C4-2B (cell line): Measurements from ENCODE around the gene CHRNA1.

Experiments
- H3K27ac ChIP-seq: fragments of 450-650 bp; 2 replicates; pipeline ENCODE4 v1.5.1; 2017
- CTCF ChIP-seq: fragments of 450-650 bp; conservative IDR thresholded peaks from 2 replicates; pipeline ENCODE4 v1.5.1; 2017; ENCODE audit warnings: mild to moderate bottlenecking
- ZFX ChIP-seq: fragments of 450-650 bp; IDR thresholded peaks from 2 replicates; pipeline ENCODE4 v1.6.1; 2017

Gene CHRNA1

DNA sequence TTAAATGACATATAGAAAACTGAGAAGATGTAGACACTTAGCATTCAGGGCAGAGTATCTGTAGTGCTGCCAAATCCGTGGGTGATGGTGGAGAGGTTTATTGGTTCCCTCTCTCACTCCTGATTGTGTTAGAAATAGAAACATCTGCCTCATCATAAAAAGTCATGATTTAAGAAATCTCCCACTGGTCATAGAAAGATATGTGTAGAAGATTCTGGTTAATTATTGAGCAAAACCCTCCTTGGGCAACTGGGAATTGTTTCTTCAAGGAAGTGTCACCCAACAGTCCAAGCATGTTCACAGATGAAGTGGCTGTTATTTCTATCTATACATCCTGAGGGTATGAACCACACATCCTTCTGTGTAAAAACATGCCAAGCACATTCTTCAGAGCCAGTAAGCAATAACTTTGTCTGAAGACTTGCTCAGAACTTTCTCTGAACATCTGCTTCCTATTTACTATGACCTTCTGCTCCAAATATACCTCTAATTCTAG is 33.6 kb upstream of the CHRNA1 start:
- H3K27ac ChIP-seq: no peak overlapping the region
- no peak for TF ChIP-seq ZFX
- no peak for TF ChIP-seq CTCF

GRCh38 chr2:174796319-174796771 is 32.1 kb upstream of the CHRNA1 start:
- no peak overlapping the region for H3K27ac ChIP-seq
- no peak for TF ChIP-seq ZFX
- no peak for TF ChIP-seq CTCF

DNA sequence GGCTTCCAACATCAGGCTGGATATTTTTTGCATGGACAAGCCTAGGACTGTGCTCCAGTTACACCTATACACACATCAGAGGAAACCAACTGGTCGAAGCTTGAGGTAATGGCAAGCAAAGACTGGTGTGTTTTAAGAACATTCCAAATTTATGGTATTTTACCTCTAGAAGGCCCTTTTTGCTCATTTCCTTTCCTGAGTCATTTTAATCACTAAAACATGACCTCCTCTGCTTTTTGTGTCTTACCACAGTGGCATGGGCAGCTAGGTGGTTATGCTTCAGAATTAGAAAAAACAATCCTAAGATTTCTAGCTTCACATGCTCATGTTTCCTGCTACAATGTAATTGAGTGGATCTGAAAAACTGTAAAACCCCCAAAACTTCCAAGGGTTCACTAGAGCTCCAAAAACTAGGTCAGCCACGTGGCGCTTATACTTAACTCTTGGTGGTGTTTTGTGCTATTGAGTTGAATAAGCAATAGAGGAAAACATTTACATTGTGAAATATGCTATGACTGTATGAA is 30.6 kb upstream of the CHRNA1 start:
- TF ChIP-seq ZFX (no peak), CTCF (no peak)
- no peak overlapping the region for H3K27ac ChIP-seq

DNA sequence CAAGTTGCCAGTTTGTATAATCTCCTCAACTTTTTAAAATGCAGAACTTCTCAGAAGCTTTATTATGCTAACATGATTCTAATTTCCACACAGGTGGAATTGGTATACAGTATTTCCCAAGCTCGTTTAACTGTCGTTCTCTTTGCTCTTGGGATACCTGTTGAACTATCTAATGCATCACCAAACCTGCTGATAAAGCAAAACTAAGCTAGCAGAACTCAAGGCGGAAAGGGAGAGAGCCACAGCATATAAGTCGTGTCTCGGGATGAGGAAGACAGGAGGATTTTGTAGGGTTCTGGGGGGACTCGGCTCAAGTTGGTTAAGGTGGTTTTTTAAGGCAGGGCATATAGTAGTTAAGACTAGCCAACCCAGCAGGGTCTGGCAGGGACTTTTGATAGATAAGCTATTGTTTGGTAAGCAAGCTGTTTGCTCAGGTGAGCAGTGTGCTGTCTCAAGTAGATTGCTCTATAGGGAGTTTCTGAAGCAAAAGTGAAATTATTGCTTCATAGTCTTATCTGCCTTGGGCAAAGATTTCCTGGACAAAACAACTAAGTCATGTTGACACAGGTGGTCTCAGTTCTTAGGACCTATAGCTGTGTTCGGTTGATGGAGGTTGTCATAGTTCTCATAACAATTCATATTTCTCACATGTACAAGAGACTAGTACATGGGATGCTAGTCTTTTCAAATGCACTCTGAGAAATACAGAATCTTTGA is 28.2 kb upstream of the CHRNA1 start:
- TF ChIP-seq CTCF (no peak), ZFX (no peak)
- no peak overlapping the region for H3K27ac ChIP-seq

DNA sequence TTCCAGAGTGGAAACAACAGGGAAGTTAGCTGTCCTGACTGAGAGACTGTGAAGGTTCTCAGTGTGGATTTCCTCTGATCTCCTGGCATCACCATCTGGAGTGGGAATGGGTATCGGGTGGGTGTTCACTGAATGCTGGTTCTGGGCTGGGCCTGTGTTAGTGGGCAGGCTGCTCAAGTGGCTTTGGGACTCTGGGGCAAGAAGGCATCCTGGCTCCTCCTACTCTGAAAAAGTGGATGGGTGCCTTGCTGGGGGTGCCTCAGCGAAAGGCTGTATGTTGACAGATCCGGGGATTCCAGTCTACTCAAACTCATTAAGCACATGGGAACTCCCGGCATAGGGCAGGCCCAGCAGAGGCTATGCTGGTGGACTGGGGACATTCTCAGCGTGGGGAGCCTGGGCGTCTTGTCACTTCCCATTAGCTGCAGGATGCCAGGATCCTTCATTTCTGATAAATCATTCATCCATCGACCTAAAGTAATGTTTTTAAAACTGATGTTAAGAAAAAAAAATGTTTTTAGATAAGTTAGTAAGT is 27.5 kb upstream of the CHRNA1 start:
- no peak overlapping the region for H3K27ac ChIP-seq
- TF ChIP-seq CTCF: no peak
- TF ChIP-seq ZFX: no peak

GRCh38 chr2:174791020-174791419 is 26.7 kb upstream of the CHRNA1 start:
- H3K27ac ChIP-seq: no peak overlapping the region
- TF ChIP-seq ZFX: no peak
- TF ChIP-seq CTCF: no peak

GRCh38 chr2:174789001-174789400 is 24.7 kb upstream of the CHRNA1 start:
- TF ChIP-seq ZFX (no peak), CTCF (no peak)
- no peak overlapping the region for H3K27ac ChIP-seq
